ENCODE data around the gene DMXL2.
"Not testable (repeated sequence)": the region's sequence is repeated elsewhere in the genome, so short reads cannot be mapped to it uniquely, and the experiment has no call there.

The DMXL2 gene

GRCh38 chr15:51617886-51618285 is 4.7 kb downstream of the DMXL2 start:
- in situ Hi-C loops (cut with HindIII; ENCODE audit: low sequenced_read_pairs) = no loop called here

DNA sequence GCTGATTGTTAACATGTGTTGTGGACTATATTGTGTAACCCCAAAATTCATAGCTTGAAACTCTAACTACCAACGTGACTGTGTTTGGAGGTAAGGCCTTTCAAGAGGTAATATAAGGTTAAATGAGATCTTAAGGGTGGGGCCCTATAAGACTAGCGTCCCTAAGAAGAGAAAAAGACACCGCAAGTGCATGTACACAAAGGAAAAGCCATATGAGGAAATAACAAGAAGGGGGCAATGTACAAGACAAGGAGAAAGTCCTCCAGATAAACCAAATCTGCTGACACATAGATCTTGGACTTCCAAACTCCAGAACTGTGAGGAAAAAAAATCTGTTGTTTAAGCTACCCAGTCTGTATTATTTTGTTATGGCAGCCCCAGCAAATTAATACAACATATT is 8.6 kb downstream of the DMXL2 start:
- in situ Hi-C loops (cut with HindIII; ENCODE audit: low sequenced_read_pairs) = no loop called here

More at GRCh38 chr15:51617886-51618285, 4.7 kb downstream of the DMXL2 start:
- DNase-seq (ENCODE audit: low read depth, low spot score) = no peak
- TF ChIP-seq, protein P1, sequence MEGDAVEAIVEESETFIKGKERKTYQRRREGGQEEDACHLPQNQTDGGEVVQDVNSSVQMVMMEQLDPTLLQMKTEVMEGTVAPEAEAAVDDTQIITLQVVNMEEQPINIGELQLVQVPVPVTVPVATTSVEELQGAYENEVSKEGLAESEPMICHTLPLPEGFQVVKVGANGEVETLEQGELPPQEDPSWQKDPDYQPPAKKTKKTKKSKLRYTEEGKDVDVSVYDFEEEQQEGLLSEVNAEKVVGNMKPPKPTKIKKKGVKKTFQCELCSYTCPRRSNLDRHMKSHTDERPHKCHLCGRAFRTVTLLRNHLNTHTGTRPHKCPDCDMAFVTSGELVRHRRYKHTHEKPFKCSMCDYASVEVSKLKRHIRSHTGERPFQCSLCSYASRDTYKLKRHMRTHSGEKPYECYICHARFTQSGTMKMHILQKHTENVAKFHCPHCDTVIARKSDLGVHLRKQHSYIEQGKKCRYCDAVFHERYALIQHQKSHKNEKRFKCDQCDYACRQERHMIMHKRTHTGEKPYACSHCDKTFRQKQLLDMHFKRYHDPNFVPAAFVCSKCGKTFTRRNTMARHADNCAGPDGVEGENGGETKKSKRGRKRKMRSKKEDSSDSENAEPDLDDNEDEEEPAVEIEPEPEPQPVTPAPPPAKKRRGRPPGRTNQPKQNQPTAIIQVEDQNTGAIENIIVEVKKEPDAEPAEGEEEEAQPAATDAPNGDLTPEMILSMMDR (IDR thresholded peaks at IDR 0.05; ENCODE audit: low read depth, low read length) = no peak
- no peak overlapping the region for H3K4me3 ChIP-seq (ENCODE audit: low read depth, low read length)

DNA sequence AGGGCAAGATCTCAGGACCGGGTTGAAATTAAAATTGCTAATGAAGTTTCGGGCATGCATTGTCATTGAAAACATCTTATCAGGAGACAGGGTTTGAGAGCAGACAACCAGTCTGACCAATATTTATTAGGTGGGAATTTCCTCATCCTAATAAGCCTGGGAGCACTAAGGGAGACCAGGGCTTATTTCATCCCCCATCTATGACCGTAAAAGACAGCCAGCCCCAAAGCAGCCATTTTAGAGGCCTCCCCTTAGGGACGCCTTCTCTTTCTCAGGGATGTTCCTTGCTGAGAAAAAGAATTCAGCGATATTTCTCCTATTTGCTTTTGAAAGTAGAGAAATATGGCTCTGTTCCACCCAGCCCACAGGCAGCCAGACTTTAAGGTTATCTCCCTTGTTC is 9.9 kb downstream of the DMXL2 start:
- in situ Hi-C loops (cut with HindIII; ENCODE audit: low sequenced_read_pairs); H3K4me3 ChIP-seq (ENCODE audit: low read depth, low read length); DNase-seq (ENCODE audit: low read depth, low spot score): not testable (repeated sequence)

More for the DNA sequence above, 8.6 kb downstream of the DMXL2 start:
- no peak overlapping the region for H3K4me3 ChIP-seq (ENCODE audit: low read depth, low read length)
- TF ChIP-seq, protein P1 (IDR thresholded peaks at IDR 0.05; ENCODE audit: low read depth, low read length) = no peak
- DNase-seq (ENCODE audit: low read depth, low spot score) = no peak

DNA sequence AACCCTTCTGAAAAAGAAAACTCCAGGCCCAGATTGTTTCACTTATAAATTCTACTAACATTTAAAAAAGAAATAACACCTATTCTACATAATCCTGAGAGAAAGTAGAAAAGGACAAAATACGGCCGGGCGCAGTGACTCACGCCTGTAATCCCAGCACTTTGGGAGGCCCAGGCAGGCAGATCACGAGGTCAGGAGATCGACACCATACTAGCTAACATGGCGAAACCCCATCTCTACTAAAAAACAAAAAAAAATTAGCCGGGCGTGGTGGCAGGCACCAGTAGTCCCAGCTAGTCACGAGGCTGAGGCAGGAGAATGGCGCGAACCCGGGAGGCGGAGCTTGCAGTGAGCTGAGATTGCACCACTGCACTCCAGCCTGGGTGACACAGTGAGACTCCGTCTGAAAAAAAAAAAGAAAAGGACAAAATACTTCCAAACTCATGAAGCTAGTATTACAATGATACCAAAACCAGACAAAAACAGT is 19.1 kb downstream of the DMXL2 start:
- H3K4me3 ChIP-seq (ENCODE audit: low read depth, low read length); DNase-seq (ENCODE audit: low read depth, low spot score); in situ Hi-C loops (cut with HindIII; ENCODE audit: low sequenced_read_pairs): not testable (repeated sequence)

- in situ Hi-C loops (cut with HindIII; ENCODE audit: low sequenced_read_pairs) = no loop called here
- H3K4me3 ChIP-seq (ENCODE audit: low read depth, low read length) = no peak overlapping the region
- TF ChIP-seq, protein P1 (IDR thresholded peaks at IDR 0.05; ENCODE audit: low read depth, low read length) = no peak
- no peak for DNase-seq (ENCODE audit: low read depth, low spot score)
These were observed 19.6 kb downstream of the DMXL2 start for GRCh38 chr15:51603002-51603401.

DNA sequence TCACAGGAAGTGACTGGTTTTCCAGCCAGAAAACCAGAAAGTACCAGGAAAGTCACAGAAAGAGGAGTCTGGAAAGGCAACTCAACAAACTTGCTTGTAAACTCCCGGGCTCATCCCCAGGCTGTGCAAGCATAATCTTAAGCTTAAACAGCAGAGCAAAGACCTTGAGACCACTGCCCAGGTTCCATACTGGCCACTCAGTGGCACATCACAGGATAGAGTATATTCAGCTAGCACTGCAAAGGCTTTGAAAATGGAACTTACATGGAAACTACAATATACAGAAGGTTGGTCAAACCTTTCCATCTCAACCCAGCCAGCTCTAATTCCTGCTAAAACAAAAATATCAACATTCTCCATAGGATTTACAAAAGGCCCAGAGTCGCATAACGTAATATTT is 20.1 kb downstream of the DMXL2 start:
- no peak for DNase-seq (ENCODE audit: low read depth, low spot score)
- in situ Hi-C loops (cut with HindIII; ENCODE audit: low sequenced_read_pairs) = no loop called here
- TF ChIP-seq, protein P1 (IDR thresholded peaks at IDR 0.05; ENCODE audit: low read depth, low read length) = no peak
- no peak overlapping the region for H3K4me3 ChIP-seq (ENCODE audit: low read depth, low read length)

- no peak overlapping the region for H3K4me3 ChIP-seq (ENCODE audit: low read depth, low read length)
- TF ChIP-seq, protein P1 (IDR thresholded peaks at IDR 0.05; ENCODE audit: low read depth, low read length) = no peak
These were observed 20.8 kb downstream of the DMXL2 start for GRCh38 chr15:51601801-51602200.

DNA sequence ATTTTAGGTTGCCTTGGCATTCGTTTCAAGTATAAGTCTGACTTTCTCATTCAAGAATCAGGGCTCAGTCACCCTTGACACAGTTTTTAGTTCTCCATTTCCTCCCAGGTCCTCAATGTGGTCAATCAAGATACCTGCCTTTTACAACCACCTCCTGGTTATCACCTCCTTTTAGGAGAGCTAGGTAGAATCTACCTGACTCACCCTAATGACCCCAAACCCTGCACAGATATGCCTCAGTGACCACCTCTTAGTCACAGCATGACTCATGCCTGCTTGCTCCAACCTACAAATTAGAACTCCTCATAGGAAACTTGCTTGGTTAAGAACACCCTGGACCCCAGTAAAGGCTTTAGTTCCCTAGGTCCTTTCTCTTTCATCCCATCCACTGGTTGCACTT is 22.5 kb downstream of the DMXL2 start:
- in situ Hi-C loops (cut with HindIII; ENCODE audit: low sequenced_read_pairs) = no loop called here
- DNase-seq (ENCODE audit: low read depth, low spot score) = peak; percentile 20
- H3K4me3 ChIP-seq (ENCODE audit: low read depth, low read length) = no peak overlapping the region
- TF ChIP-seq, protein P1 (IDR thresholded peaks at IDR 0.05; ENCODE audit: low read depth, low read length) = no peak

More at GRCh38 chr15:51601801-51602200, 20.8 kb downstream of the DMXL2 start:
- in situ Hi-C loops (cut with HindIII; ENCODE audit: low sequenced_read_pairs) = no loop called here
- DNase-seq (ENCODE audit: low read depth, low spot score) = no peak

Data from astrocyte of the spinal cord (primary cell).